M059J (cell line): ENCODE data around the gene KY. TPM values are rescaled to one million over a fixed set of nuclear protein-coding genes. Genes with fewer than 3 reads are reported as not detected.

Experiments
- DNase-seq: peaks from one replicate; pipeline ENCODE4 v3.0.0-alpha.2; 2012; ENCODE audit warnings: low read depth
- total RNA-seq: library from RNA; depleted of rRNA; stranded (reverse); fragments of >200 nt; shearing (Covaris generic); gene quantifications from 2 replicates; pipeline ENCODE4 v1.2.3, GENCODE V29; 2014

KY gene
- total RNA-seq, 1 experiment from 2014 or later: 0.76 TPM

DNA sequence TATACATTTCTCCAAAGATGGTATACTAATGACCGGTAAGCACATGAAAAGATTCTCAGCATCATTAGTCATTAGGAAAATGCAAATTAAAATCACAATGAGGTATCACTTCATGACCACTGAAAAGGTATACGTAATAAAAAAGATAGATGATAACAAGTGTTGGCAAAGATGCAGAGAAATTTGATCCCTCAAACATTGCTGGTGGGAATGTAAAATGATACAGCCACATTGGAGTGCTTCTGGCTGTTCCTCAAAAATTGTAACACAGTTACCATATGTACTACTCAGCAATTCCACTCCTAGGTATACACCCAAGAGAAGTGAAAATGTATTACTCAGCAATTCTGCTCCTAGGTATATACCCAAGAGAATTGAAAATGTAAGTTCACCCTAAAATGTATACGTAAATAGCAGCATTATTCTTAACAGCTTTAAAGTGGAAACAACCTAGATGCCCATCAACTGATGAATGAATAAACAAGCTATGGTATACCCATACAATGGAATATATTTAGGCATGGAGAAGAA is 25.0 kb upstream of the KY start:
- DNase-seq: peak; percentile 67

DNA sequence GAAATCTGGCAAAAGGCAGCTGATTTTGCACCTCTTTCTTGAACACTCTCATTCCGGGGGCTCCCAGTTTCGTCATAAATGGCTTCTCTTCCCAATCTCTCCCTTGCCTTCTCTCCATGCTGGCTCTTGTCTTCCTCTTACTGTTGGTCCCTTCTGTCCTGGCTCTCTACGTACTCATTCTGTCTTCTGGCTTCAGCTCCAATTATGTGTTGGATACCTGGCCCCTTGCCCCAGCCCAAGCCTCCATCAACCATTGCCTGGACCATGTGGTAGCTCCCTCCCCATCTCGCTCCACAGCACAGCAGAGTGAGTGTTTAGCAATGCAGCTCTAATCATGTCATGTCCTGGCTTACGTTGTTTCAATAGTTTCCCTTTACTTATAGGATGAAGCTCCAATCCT is 21.7 kb upstream of the KY start:
- DNase-seq: no peak

DNA sequence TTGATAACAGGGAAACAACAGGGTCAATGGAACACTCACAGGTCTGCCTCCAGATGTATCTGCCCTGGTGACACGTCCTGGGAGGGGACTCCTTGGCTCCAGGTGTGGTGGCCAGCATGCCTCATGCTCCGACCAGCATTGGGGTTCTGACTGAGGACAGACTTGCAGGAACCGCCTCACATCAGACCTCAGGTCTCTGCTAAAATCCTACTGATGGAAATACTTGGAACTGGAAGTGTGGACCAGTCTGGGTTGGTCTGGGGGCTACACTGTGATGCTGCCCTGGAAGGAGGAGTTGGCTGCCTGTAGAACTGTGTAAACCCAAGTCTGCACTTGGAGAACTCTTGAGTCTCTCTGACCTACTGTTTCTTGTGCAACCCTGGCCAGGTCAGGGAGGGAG is 17.1 kb upstream of the KY start:
- DNase-seq: no peak

DNA sequence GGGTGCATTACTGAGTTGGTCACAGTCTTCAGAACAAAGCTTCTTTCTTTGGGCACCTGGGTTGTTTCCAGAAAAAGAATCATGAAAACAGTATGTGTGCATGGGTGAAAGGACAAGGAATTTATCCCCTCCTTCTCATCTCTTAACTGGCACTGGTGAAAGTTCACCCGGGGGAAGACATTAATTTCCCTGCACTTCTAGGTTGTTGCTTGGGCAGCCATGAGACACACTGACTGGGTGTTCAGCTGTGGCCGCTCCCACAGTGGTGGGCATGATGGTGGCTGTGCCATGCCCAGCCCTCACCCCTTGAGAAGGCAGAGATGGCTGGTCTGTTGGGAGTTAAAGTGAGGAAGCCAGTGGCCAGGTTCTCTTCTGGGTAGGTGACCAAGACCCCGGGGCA is 16.6 kb upstream of the KY start:
- DNase-seq: peak; percentile 22

DNA sequence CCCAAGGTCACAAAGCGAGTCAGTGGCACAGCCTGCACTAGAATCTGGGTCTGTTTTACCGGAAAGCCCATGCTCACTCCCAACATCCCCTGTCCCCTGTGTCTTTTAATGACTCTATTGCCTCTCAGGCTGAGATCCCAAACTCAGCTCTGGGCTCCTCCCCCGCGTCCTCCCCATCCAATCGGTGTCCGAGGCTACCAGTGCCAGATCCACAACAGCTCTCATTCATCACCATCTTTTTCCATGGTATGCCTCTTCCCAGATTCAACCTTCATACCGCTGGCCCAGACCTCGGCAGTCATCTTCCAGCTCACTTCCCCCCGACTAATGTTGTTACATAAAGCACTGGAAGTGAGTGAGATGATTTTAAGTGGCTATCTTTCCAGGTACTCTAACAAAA is 16.1 kb upstream of the KY start:
- DNase-seq: peak; percentile 57

GRCh38 chr3:134666466-134666865 is 15.6 kb upstream of the KY start:
- DNase-seq: peak; percentile 88

- DNase-seq: no peak
These were observed 15.2 kb upstream of the KY start for GRCh38 chr3:134666052-134666451.

DNA sequence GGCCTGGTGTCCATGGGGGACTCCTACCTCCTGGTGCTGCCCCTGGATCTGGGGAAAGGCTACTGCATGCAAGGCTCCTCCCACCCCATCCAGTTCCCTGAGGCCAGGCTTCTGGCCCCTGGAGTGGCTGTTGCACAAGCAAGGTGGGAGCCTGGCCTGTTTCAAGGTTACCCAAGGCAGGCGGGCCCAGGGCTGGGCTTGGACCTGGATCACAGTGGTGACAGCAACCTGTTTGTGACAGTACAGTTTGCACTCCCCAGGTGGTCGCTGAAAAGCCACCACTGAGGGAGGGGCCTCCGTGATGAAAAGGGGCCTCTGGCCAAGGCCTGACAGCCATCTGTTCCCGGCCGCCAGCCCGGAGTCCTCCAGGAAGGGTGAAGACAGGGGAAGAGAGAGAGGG is 14.4 kb upstream of the KY start:
- no peak for DNase-seq

DNA sequence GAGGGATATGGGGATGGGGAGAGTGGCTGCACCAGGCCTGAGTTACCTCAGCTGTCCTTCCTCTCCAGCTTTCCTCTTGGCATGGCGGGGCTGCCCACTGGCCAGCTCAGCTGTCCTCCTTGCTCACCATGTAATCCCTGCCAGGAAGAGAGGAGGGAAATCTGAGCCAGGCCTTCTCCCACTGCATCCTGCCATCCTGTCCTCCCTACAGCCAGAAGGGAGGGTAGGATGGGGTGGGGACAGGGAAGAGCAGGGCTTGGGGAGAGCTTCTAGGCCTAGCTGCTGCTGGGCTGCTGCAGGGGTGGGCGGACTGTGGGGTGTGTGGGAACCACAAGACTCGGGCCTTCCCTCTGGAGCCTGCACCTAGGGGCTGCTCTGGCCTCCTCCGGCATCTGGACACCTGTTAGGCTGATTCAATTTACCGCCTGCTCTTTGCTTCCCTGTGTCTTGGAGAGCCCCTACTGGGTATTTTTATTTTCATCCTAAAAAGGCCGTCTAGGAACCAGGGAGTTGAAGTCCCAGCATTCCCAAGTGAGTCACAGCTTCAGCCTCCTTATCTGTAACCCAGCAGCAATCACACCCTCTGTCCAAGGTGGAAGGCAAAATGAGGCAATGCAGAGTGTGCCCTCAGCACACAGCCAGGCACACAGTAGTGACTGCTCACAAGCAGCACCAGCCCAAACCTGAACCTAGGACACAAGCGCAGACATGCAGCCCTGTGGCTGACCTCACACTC is 13.1 kb upstream of the KY start:
- DNase-seq: peak; percentile 66

- no peak for DNase-seq
These were observed 9.2 kb upstream of the KY start for GRCh38 chr3:134660046-134660441.

DNA sequence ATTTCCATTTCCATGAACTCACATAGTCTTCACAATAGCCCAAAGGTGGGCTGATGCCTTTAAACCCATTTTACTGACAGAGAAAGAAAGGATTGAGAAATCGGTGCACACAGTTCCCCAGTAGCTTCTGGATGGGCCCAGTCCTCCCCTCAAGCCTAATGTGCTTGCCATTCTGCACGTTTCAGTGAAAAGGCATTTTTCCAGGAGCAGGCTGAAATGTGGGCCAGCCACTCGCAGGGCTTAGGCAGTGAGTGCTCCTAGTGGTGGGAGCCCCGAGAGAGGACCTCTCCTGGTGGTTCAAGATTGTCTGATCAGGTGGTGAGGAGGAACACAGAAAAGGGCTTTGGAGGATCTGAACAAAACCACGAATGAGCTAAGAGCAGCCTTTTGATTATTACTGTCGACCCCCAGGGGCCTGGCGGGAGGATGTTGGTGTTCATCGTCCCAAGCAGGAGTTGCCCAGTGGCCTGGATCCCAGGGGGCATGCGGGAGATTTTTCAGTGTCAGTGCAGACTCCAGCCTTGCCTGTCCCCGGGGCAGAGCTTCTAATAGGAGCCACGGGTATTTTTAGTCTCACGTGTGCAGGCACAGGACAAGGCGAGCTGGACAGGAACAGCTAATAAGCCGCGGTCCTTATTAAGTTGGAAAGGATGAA is 8.7 kb upstream of the KY start:
- DNase-seq: no peak

GRCh38 chr3:134658555-134658954 is 7.7 kb upstream of the KY start:
- DNase-seq: no peak

- no peak for DNase-seq
These were observed 5.5 kb upstream of the KY start for GRCh38 chr3:134656211-134656800.

GRCh38 chr3:134655706-134656105 is 4.9 kb upstream of the KY start:
- DNase-seq: no peak

GRCh38 chr3:134654031-134654430 is 3.2 kb upstream of the KY start:
- no peak for DNase-seq

DNA sequence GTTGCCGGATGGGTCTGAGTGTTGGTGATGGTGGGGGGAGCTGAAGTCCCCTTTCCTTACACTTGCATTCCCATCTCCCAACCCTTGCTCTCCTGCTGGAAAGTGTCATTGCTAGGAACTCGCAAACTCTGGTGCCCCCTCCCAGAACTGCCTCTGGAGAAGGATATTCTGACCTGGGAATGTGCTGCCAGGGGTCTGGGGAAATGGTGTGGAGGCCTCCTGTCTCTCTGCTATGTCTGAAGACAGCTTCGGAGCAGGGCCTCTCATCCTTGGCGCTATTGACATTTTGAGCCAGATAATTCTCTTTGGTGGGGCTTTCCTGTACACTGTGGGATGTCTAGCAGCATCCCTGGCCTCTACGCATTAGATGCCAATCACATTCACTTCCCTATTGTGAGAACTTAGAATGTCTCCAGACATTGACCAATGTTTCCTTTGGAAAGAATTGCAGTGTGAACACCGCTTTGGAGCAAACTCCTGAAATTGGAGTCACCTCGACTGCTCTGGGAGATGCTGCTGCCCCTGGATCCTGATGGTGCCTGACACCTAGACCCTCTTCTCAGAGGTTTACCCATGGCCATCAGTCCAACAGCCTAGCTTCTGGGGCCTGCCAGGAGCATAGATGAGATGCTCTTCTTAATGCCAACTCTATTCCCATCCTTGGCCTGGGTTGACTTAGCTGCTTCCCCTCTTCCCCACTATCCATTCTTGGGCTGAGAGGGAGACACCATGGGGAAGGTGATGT is 2.2 kb upstream of the KY start:
- DNase-seq: no peak

GRCh38 chr3:134652409-134652831 is 1.6 kb upstream of the KY start:
- DNase-seq: peak; percentile 72

- DNase-seq: peak; percentile 61
These were observed 672 bp upstream of the KY start for GRCh38 chr3:134651347-134652041.

DNA sequence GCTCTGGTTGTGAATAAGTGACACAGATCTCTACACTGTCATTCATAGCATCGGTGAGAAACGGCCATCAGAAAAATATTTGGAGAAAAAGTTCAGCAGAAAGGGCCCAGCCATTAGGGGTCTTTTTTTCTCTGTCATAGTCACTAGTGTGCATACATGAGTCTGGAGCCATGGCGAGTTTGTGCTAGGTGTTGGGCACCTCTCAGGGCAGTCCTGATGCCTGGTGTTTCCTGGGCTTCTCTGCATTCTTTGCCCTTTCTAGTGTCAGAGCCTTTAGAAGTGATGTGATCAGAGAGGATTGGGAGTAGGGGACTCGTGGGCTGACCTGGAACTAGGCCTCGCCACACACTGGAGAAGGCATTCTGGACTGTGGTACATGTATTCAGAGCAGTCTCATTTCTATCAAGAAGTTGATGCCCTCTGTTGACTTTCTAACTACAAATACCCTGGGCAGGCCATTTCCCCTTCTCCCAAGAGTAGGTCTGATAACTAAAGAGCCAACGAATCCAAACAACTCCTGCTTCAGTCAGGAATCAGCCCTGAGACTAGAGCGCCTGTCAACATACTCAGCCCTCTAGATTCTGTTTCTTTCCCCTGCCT is 1.6 kb downstream of the KY start:
- DNase-seq: no peak

- DNase-seq: no peak
These were observed 2.7 kb downstream of the KY start for GRCh38 chr3:134647902-134648760.
